Mesothelial cell of epicardium (in vitro differentiated cells): ENCODE results near the gene NWD2. TPM values are rescaled to one million over a fixed set of nuclear protein-coding genes. Genes with fewer than 3 reads are reported as not detected.

Source experiments
- DNase-seq, 2 experiments: peaks; one replicate each; pipeline ENCODE4 v3.0.0; 2021; ENCODE audit warnings: low spot score in 2 of 2; ENCODE audit not compliant: unreplicated experiment in 2 of 2
- H3K27ac Mint-ChIP-seq: 2 replicates; pipeline ENCODE4 v1.8.0; 2021; ENCODE audit warnings: mixed read lengths
- H3K27me3 Mint-ChIP-seq: 2 replicates; pipeline ENCODE4 v1.8.0; 2021; ENCODE audit warnings: low read depth, mixed read lengths
- H3K36me3 Mint-ChIP-seq: 2 replicates; pipeline ENCODE4 v1.8.0; 2021; ENCODE audit warnings: mixed read lengths
- H3K4me1 Mint-ChIP-seq: 2 replicates; pipeline ENCODE4 v1.8.0; 2021; ENCODE audit warnings: mixed read lengths
- H3K4me3 Mint-ChIP-seq: 2 replicates; pipeline ENCODE4 v1.8.0; 2021; ENCODE audit warnings: mild to moderate bottlenecking, moderate library complexity, mixed read lengths
- H3K9me3 Mint-ChIP-seq: 2 replicates; pipeline ENCODE4 v1.8.0; 2021; ENCODE audit warnings: mixed read lengths
- CTCF ChIP-seq: fragments of 200-600 bp; sonication (generic); IDR thresholded peaks from one replicate; pipeline ENCODE4 v1.5.0; 2021; ENCODE audit warnings: antibody characterized with exemption; ENCODE audit not compliant: unreplicated experiment
- total RNA-seq: library from RNA; stranded (reverse); gene quantifications from 3 replicates; pipeline ENCODE4 v1.2.1, GENCODE V29; 2021

Gene NWD2
- total RNA-seq, 1 donor from 2014 or later, result 0.02 TPM

DNA sequence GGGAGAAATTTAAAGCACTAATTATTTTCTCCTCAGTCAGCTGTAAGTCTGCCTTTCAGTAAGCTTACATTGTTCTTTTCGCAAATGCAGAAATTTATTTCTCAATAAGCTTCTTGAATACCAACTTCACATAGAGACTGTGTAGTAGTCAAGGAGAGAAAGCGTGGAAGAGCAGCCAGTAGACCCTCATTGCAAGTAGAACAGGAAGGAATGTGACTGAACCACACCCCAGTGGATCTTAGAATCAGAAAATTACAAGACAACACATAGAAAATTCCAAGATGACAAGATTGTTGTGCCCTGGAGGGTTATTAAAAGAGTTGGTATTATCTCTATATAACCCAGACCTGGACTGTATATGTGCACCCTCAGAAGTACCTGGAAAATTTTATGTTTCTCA, 224.7 kb downstream of the NWD2 start:
- DNase-seq, result no peak
- no peaks in the 10 kb centered on the region for H3K27me3 Mint-ChIP-seq

DNA sequence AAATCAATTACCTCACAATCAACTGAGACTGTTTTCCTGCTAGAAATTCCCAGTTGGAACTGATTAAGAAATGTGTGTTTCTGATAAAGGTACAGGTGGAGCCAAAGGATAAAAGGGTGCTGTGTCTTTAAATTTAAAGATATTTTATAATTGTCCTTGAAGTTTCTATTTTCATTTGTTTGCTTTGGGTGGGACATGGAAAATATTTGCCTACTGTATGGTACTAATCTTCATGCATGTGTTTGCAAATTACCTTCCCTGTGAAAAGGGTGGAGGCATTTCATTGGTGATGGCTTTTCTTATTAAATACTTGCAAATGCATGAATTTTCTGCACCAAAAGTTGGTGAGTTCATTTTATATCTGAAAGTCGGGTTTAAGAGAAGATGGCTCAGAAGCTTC, 225.7 kb downstream of the NWD2 start:
- no peak for DNase-seq
- H3K4me3 Mint-ChIP-seq, result no peak overlapping the region
- no peak overlapping the region for H3K27ac Mint-ChIP-seq
- H3K27me3 Mint-ChIP-seq, result no peaks in the 10 kb centered on the region
- no peak for TF ChIP-seq CTCF
- peaks cover 2% of the 10 kb centered on the region for H3K36me3 Mint-ChIP-seq
- no peaks in the 10 kb centered on the region for H3K9me3 Mint-ChIP-seq
- peaks cover 20% of the 10 kb centered on the region for H3K4me1 Mint-ChIP-seq

More for the DNA sequence above, 224.7 kb downstream of the NWD2 start:
- TF ChIP-seq CTCF, result no peak
- H3K4me1 Mint-ChIP-seq, result peaks cover 17% of the 10 kb centered on the region
- H3K4me3 Mint-ChIP-seq, result no peak overlapping the region
- no peak overlapping the region for H3K27ac Mint-ChIP-seq
- H3K9me3 Mint-ChIP-seq, result no peaks in the 10 kb centered on the region
- H3K36me3 Mint-ChIP-seq, result peaks cover 2% of the 10 kb centered on the region

DNA sequence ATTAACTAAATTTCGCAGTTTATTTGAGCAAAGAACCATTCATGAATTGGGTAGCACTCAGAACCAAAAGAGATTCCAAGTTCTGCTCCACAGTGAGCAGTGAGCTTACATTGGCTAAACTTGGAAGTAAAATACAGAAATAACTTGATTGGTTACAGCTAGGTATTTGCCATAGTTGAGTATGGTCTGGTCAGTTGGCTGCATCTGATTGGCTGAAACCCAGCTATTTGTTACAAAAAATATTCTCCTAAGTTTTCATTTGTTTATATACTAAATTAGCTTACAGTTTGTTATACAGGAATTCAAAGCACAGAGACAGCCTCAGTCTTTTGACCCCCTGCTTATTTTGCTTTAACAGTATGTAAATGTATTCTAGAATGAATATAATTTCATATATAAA, 226.6 kb downstream of the NWD2 start:
- Mint-ChIP-seq H3K9me3 (no peaks in the 10 kb centered on the region), H3K27me3 (no peaks in the 10 kb centered on the region), H3K4me1 (peaks cover 26% of the 10 kb centered on the region), H3K27ac (no peak overlapping the region), H3K36me3 (peaks cover 2% of the 10 kb centered on the region), H3K4me3 (no peak overlapping the region)
- TF ChIP-seq CTCF, result no peak
- no peak for DNase-seq

DNA sequence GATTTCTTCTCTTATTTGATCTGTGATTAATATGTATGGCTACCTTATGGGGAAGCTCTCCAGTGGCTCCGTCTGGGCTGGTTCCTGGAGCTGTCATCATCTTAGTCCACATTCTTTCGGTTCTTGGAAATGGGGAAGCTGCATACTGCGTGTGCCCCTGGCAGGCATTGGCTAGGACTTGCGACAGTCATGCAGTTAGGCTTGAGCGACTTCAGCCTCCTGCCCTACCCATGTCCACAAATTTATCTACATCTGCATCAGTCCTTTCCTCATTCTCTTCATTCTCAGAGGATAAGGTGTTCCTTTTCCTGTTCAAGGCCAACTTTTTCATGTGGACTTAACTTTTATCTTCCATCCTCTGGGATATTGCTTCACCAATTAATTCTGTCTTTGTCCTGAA, 227.4 kb downstream of the NWD2 start:
- peaks cover under 1% of the 10 kb centered on the region for H3K9me3 Mint-ChIP-seq
- H3K27me3 Mint-ChIP-seq, result no peaks in the 10 kb centered on the region
- no peak overlapping the region for H3K4me3 Mint-ChIP-seq
- TF ChIP-seq CTCF, result no peak
- peaks cover 30% of the 10 kb centered on the region for H3K4me1 Mint-ChIP-seq
- DNase-seq, result no peak
- H3K36me3 Mint-ChIP-seq, result peaks cover 2% of the 10 kb centered on the region
- H3K27ac Mint-ChIP-seq, result peak overlapping the region; percentile 44

DNA sequence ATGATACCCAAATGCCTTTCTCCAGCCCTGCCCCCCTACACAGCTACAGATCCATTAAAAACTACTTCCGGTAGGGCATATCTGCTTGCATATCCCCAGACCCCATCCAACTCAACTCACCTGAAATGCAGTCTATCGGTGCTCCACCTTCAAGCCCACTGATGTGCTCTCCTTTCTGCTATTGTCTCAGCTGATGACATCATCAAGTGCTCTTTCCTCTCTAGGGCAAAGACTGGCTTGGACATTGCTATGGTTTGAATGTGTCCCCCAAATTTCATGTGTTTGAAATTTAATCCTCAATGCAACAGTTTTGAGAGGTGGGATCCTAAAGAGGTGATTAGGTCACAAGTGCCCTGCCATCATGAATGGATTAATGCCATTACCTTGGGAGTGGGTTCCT, 229.3 kb downstream of the NWD2 start:
- no peak for TF ChIP-seq CTCF
- Mint-ChIP-seq H3K4me1 (peaks cover 34% of the 10 kb centered on the region), H3K36me3 (peaks cover 2% of the 10 kb centered on the region), H3K27ac (no peak overlapping the region), H3K9me3 (peaks cover 4% of the 10 kb centered on the region), H3K4me3 (no peak overlapping the region), H3K27me3 (no peaks in the 10 kb centered on the region)
- DNase-seq, result no peak

GRCh38 chr4:37475087-37475486, 230.5 kb downstream of the NWD2 start:
- H3K36me3 Mint-ChIP-seq, result peaks cover 2% of the 10 kb centered on the region
- H3K9me3 Mint-ChIP-seq, result peaks cover 4% of the 10 kb centered on the region
- H3K4me3 Mint-ChIP-seq, result no peak overlapping the region
- DNase-seq, result no peak
- H3K4me1 Mint-ChIP-seq, result peaks cover 42% of the 10 kb centered on the region
- H3K27ac Mint-ChIP-seq, result peak overlapping the region; percentile 81
- H3K27me3 Mint-ChIP-seq, result no peaks in the 10 kb centered on the region
- no peak for TF ChIP-seq CTCF
